ENCODE data around the gene WAPL. TPM values are rescaled to one million over a fixed set of nuclear protein-coding genes. Genes with fewer than 3 reads are reported as not detected.
A peak's percentile ranks its signal among the peaks of the same experiment; 100 is the strongest.
"Not testable (repeated sequence)": the region's sequence is repeated elsewhere in the genome, so short reads cannot be mapped to it uniquely, and the experiment has no call there.

The WAPL gene
- total and polyA plus RNA-seq, 10 of the 15 experiments (the other 5 are each of a cell fraction or from before 2014, with no cell fraction given): 15.7 to 45.8 (median 29.0) TPM

DNA sequence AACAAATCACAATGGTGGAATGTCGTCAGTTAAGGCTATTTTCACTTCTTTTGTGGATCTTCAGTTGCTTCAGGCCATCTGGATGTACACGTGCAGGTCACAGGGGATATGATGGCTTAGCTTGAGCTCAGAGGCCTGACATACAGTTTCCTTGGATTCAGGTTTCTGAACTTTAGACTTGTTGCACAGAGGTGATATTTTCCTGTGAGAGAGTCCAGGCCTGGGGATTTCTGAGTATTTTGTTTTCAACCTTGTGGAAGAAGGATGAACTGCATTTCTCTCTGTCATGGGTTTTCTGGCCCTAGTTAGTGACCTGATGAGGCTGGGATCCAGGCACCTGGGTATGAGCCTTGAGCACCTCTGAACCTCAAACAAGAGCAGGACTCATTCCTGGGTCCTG, 44.9 kb upstream of the WAPL start:
- H2AFZ ChIP-seq (ENCODE audit: control insufficient read depth, low read depth, low read length); H3K27ac ChIP-seq (ENCODE audit: control insufficient read depth, insufficient read depth); H3K4me2 ChIP-seq (ENCODE audit: control insufficient read depth, insufficient read depth); DNase-seq (ENCODE audit: low read depth, low spot score); CTCF ChIA-PET; H3K9me3 ChIP-seq (replicated peaks; ENCODE audit: control insufficient read depth, insufficient read depth, low read length); SMC1A ChIA-PET (ENCODE audit: uncharacterized antibody, unreplicated experiment); H3K4me1 ChIP-seq (ENCODE audit: control insufficient read depth, insufficient read depth, low read length); H3K79me2 ChIP-seq (ENCODE audit: control insufficient read depth, insufficient read depth, low read length); H3K9ac ChIP-seq (ENCODE audit: control insufficient read depth, insufficient read depth, low read length); H3K4me3 ChIP-seq; intact Hi-C loops (cut with micrococcal nuclease; ENCODE audit: unreplicated experiment); ATAC-seq; POLR2A ChIA-PET; BruUV-seq (replicated peaks); FAIRE-seq; in situ Hi-C loops (cut with MboI); H3K36me3 ChIP-seq (ENCODE audit: control insufficient read depth in 2 of 2, insufficient read depth in 2 of 2, low read length in 1 of 2); RAD21 ChIA-PET (ENCODE audit: unreplicated experiment); H4K20me1 ChIP-seq (ENCODE audit: control insufficient read depth, insufficient read depth); H3K27me3 ChIP-seq (replicated peaks in 1 of 2; ENCODE audit: control insufficient read depth in 2 of 2, insufficient read depth in 2 of 2, low read length in 1 of 2): not testable (repeated sequence)
- WGBS (ENCODE audit: insufficient coverage, insufficient replicate concordance, low lambda C conversion rate, missing lambda C conversion rate): 5% methylated on average over 2 of the region's 2 CpGs
- TF ChIP-seq, protein P1, sequence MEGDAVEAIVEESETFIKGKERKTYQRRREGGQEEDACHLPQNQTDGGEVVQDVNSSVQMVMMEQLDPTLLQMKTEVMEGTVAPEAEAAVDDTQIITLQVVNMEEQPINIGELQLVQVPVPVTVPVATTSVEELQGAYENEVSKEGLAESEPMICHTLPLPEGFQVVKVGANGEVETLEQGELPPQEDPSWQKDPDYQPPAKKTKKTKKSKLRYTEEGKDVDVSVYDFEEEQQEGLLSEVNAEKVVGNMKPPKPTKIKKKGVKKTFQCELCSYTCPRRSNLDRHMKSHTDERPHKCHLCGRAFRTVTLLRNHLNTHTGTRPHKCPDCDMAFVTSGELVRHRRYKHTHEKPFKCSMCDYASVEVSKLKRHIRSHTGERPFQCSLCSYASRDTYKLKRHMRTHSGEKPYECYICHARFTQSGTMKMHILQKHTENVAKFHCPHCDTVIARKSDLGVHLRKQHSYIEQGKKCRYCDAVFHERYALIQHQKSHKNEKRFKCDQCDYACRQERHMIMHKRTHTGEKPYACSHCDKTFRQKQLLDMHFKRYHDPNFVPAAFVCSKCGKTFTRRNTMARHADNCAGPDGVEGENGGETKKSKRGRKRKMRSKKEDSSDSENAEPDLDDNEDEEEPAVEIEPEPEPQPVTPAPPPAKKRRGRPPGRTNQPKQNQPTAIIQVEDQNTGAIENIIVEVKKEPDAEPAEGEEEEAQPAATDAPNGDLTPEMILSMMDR (IDR thresholded peaks at IDR 0.05 in 2 of 3, conservative IDR thresholded peaks at IDR 0.05 in 1 of 3; ENCODE audit: control insufficient read depth in 2 of 3, extremely low read depth in 1 of 3, insufficient read depth in 1 of 3, low read depth in 3 of 3, low read length in 3 of 3): 0 out of 6 replicates have a peak, but pooled peaks of 1 of the 3 experiments have one; percentile 3

DNA sequence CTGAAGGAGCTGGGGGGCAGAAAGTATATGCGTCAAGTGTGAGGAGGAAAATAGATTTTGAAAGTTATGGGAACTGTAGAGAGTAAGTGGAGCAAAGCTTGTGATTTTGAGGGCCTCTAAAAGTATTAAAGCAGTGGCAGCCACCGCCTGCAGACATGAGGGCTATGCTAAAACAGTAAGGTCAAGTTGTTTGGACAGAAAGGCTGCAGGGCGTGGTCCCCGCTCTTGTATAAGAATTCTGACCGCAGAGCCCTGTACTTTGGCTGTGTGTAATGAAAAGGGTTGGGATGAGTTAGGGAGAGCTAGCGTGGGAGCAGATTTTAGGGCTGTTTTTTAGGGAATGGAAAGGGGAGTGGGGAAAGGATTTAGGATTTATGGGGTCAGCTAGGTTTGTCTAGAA, 41.7 kb upstream of the WAPL start:
- H3K36me3 ChIP-seq (ENCODE audit: control insufficient read depth in 2 of 2, insufficient read depth in 2 of 2, low read length in 1 of 2); H2AFZ ChIP-seq (ENCODE audit: control insufficient read depth, low read depth, low read length); SMC1A ChIA-PET (ENCODE audit: uncharacterized antibody, unreplicated experiment); H3K27ac ChIP-seq (ENCODE audit: control insufficient read depth, insufficient read depth); H3K9me3 ChIP-seq (replicated peaks; ENCODE audit: control insufficient read depth, insufficient read depth, low read length); CTCF ChIA-PET; POLR2A ChIA-PET; ATAC-seq; H3K4me3 ChIP-seq; BruUV-seq (replicated peaks); H3K4me2 ChIP-seq (ENCODE audit: control insufficient read depth, insufficient read depth); FAIRE-seq; intact Hi-C loops (cut with micrococcal nuclease; ENCODE audit: unreplicated experiment); RAD21 ChIA-PET (ENCODE audit: unreplicated experiment); H3K4me1 ChIP-seq (ENCODE audit: control insufficient read depth, insufficient read depth, low read length); H3K9ac ChIP-seq (ENCODE audit: control insufficient read depth, insufficient read depth, low read length); in situ Hi-C loops (cut with MboI); H3K79me2 ChIP-seq (ENCODE audit: control insufficient read depth, insufficient read depth, low read length); DNase-seq (ENCODE audit: low read depth, low spot score); H4K20me1 ChIP-seq (ENCODE audit: control insufficient read depth, insufficient read depth); H3K27me3 ChIP-seq (replicated peaks in 1 of 2; ENCODE audit: control insufficient read depth in 2 of 2, insufficient read depth in 2 of 2, low read length in 1 of 2): not testable (repeated sequence)
- 24% methylated on average over 6 of the region's 6 CpGs for WGBS (ENCODE audit: insufficient coverage, insufficient replicate concordance, low lambda C conversion rate, missing lambda C conversion rate)

DNA sequence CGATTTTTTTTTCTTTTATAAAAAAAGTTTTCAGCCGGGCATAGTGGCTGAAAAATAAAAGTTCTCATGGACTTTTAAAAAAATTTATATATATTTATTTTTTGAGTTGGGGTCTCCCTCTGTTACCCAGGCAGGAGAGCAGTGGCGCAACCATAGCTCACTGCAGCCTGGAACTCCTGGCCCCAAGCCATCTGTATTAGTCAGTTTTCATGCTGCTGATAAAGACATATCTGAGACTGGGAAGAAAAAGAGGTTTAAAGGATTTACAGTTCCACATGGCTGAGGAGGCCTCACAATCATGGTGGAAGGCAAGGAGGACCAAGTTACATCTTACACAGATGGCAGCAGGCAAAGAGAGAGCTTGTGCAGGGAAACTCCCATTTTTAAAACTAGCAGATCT, 37.1 kb upstream of the WAPL start:
- H3K79me2 ChIP-seq (ENCODE audit: control insufficient read depth, insufficient read depth, low read length); DNase-seq (ENCODE audit: low read depth, low spot score); H3K36me3 ChIP-seq (ENCODE audit: control insufficient read depth in 2 of 2, insufficient read depth in 2 of 2, low read length in 1 of 2); H3K27me3 ChIP-seq (replicated peaks in 1 of 2; ENCODE audit: control insufficient read depth in 2 of 2, insufficient read depth in 2 of 2, low read length in 1 of 2); FAIRE-seq; H3K9ac ChIP-seq (ENCODE audit: control insufficient read depth, insufficient read depth, low read length); POLR2A ChIA-PET; in situ Hi-C loops (cut with MboI); intact Hi-C loops (cut with micrococcal nuclease; ENCODE audit: unreplicated experiment); H3K4me3 ChIP-seq; RAD21 ChIA-PET (ENCODE audit: unreplicated experiment); ATAC-seq; BruUV-seq (replicated peaks); H4K20me1 ChIP-seq (ENCODE audit: control insufficient read depth, insufficient read depth); H2AFZ ChIP-seq (ENCODE audit: control insufficient read depth, low read depth, low read length); H3K4me1 ChIP-seq (ENCODE audit: control insufficient read depth, insufficient read depth, low read length); SMC1A ChIA-PET (ENCODE audit: uncharacterized antibody, unreplicated experiment); H3K9me3 ChIP-seq (replicated peaks; ENCODE audit: control insufficient read depth, insufficient read depth, low read length); H3K4me2 ChIP-seq (ENCODE audit: control insufficient read depth, insufficient read depth); H3K27ac ChIP-seq (ENCODE audit: control insufficient read depth, insufficient read depth): not testable (repeated sequence)
- WGBS (ENCODE audit: insufficient coverage, insufficient replicate concordance, low lambda C conversion rate, missing lambda C conversion rate): 57% methylated on average over 3 of the region's 3 CpGs
- CTCF ChIA-PET: interaction anchor here (1.2 kb wide), 1 partner anchor 26 kb away, joined by 3 read pairs; no protein-coding TSS in a partner anchor
